IMR-90 (cell line): ENCODE measurements around the gene TMEM218. TPM values are rescaled to one million over a fixed set of nuclear protein-coding genes. Genes with fewer than 3 reads are reported as not detected.
A peak's percentile ranks its signal among the peaks of the same experiment; 100 is the strongest.

Source experiments
- ATAC-seq: fragments of 200-7000 bp; cut with Tn5 transposase; 2 replicates; pipeline ENCODE4 v1.9.1; 2020; ENCODE audit warnings: low read depth, mild to moderate bottlenecking, moderate library complexity
- BruUV-seq: library from RNA; stranded (reverse); fragments of 400-500 nt; replicated peaks from 2 replicates; lab custom pipeline; 2021; lab: Mats Ljungman, UMichigan
- CTCF ChIA-PET: fragments of 300-600 bp; formaldehyde crosslinking; extraction: SDS; loops from one replicate; lab custom pipeline; 2021; ENCODE audit warnings: antibody characterized with exemption; lab: Yijun Ruan, JAX
- POLR2A ChIA-PET: fragments of 300-600 bp; sonication (Branson Sonifier 250); formaldehyde crosslinking; loops from one replicate; lab custom pipeline; 2022; ENCODE audit warnings: antibody characterized with exemption; ENCODE audit not compliant: unreplicated experiment; lab: Charles Lee
- DNase-seq: peaks from one replicate; pipeline ENCODE4 v3.0.0; 2013
- H2AFZ ChIP-seq: replicated peaks from 2 replicates; pipeline ENCODE3; 2013; ENCODE audit warnings: low read length, mild to moderate bottlenecking; ENCODE audit not compliant: poor library complexity
- H2AK5ac ChIP-seq: 2 replicates; pipeline ENCODE4 v1.6.1; 2013; ENCODE audit warnings: low read depth, low read length, inconsistent platforms
- H2AK9ac ChIP-seq: replicated peaks from 2 replicates; pipeline ENCODE3; 2013; ENCODE audit warnings: mild to moderate bottlenecking, low read depth, low read length, moderate library complexity; ENCODE audit not compliant: poor library complexity
- H2BK120ac ChIP-seq: 2 replicates; pipeline ENCODE4 v1.6.1; 2013; ENCODE audit warnings: low read depth, low read length, inconsistent platforms
- H2BK15ac ChIP-seq: 3 replicates; pipeline ENCODE4 v1.6.1; 2013; ENCODE audit warnings: low read depth, low read length, inconsistent platforms
- H2BK20ac ChIP-seq: 2 replicates; pipeline ENCODE4 v1.6.1; 2013; ENCODE audit warnings: low read depth, mild to moderate bottlenecking, inconsistent platforms, low read length, moderate library complexity
- H2BK5ac ChIP-seq: 2 replicates; pipeline ENCODE4 v1.6.1; 2013; ENCODE audit warnings: mild to moderate bottlenecking, low read depth, low read length, inconsistent platforms; ENCODE audit not compliant: poor library complexity, severe bottlenecking
- H3K14ac ChIP-seq: replicated peaks from 2 replicates; pipeline ENCODE4 v1.6.1; 2013; ENCODE audit warnings: low read depth, low read length, inconsistent platforms
- H3K18ac ChIP-seq: 2 replicates; pipeline ENCODE4 v1.6.1; 2013; ENCODE audit warnings: low read depth, low read length, control low read depth
- H3K23ac ChIP-seq: 2 replicates; pipeline ENCODE4 v1.6.1; 2013; ENCODE audit warnings: low read depth, low read length, inconsistent platforms
- H3K27ac ChIP-seq: 2 replicates; pipeline ENCODE4 v1.5.1; 2013; ENCODE audit warnings: mild to moderate bottlenecking, control low read depth, low read length; ENCODE audit not compliant: insufficient read depth
- H3K27me3 ChIP-seq: 2 replicates; pipeline ENCODE4 v1.6.1; 2013; ENCODE audit warnings: low read length; ENCODE audit not compliant: control insufficient read depth, insufficient read depth
- H3K36me3 ChIP-seq: 2 replicates; pipeline ENCODE4 v1.6.1; 2013; ENCODE audit warnings: low read length, mixed read lengths; ENCODE audit not compliant: control insufficient read depth, insufficient read depth
- H3K4ac ChIP-seq: 2 replicates; pipeline ENCODE4 v1.6.1; 2013; ENCODE audit warnings: low read depth, low read length, inconsistent platforms
- H3K4me1 ChIP-seq: 2 replicates; pipeline ENCODE4 v1.6.1; 2013; ENCODE audit warnings: low read length, mixed read lengths; ENCODE audit not compliant: control insufficient read depth, insufficient read depth
- H3K4me2 ChIP-seq: 2 replicates; pipeline ENCODE4 v1.6.1; 2013; ENCODE audit warnings: low read depth, mild to moderate bottlenecking, control low read depth, low read length, moderate library complexity
- H3K4me3 ChIP-seq: 2 replicates; pipeline ENCODE4 v1.5.1; 2013; ENCODE audit warnings: low read depth, mild to moderate bottlenecking, control low read depth, low read length, moderate library complexity; ENCODE audit not compliant: insufficient read depth
- H3K56ac ChIP-seq: 2 replicates; pipeline ENCODE4 v1.6.1; 2013; ENCODE audit warnings: low read length, inconsistent platforms; ENCODE audit not compliant: insufficient read depth; ENCODE audit errors: extremely low read depth
- H3K79me1 ChIP-seq, 2 experiments: 2 replicates each; pipeline ENCODE4 v1.6.1; 2013; ENCODE audit warnings: low read length in 2 of 2, inconsistent platforms in 1 of 2, low read depth in 1 of 2
- H3K9ac ChIP-seq: 2 replicates; pipeline ENCODE4 v1.6.1; 2013; ENCODE audit warnings: low read depth, low read length, control low read depth
- H3K9me1 ChIP-seq: 2 replicates; pipeline ENCODE4 v1.6.1; 2013; ENCODE audit warnings: low read length, inconsistent platforms; ENCODE audit not compliant: insufficient read depth
- H3K9me3 ChIP-seq: 2 replicates; pipeline ENCODE4 v1.6.1; 2013; ENCODE audit warnings: low read length; ENCODE audit not compliant: control insufficient read depth, insufficient read depth
- H4K20me1 ChIP-seq: 2 replicates; pipeline ENCODE4 v1.6.1; 2013; ENCODE audit warnings: low read length, inconsistent platforms; ENCODE audit not compliant: insufficient read depth
- H4K5ac ChIP-seq: 2 replicates; pipeline ENCODE4 v1.6.1; 2013; ENCODE audit warnings: mild to moderate bottlenecking, low read depth, low read length, control low read depth
- H4K8ac ChIP-seq, 2 experiments: 2 replicates each; pipeline ENCODE4 v1.6.1; 2013; ENCODE audit warnings: low read depth in 2 of 2, low read length in 2 of 2, control low read depth in 1 of 2, inconsistent platforms in 1 of 2
- H4K91ac ChIP-seq: 2 replicates; pipeline ENCODE4 v1.6.1; 2013; ENCODE audit warnings: low read depth, low read length, inconsistent platforms; ENCODE audit not compliant: insufficient read depth
- BHLHE40 ChIP-seq: fragments of 150-350 bp; IDR thresholded peaks from 2 replicates; pipeline ENCODE4 v1.6.1; 2016; ENCODE audit warnings: mild to moderate bottlenecking, low read depth, low read length
- CEBPB ChIP-seq: IDR thresholded peaks from 2 replicates; pipeline ENCODE4 v1.6.1; 2012; ENCODE audit warnings: low read depth, low read length, improper control_type of control experiment
- CHD1 ChIP-seq: IDR thresholded peaks from 2 replicates; pipeline ENCODE4 v1.6.1; 2012; ENCODE audit warnings: low read depth, low read length, improper control_type of control experiment
- FOS ChIP-seq: fragments of 150-350 bp; IDR thresholded peaks from 2 replicates; pipeline ENCODE4 v1.6.1; 2016; ENCODE audit warnings: low read depth, low read length
- MAFK ChIP-seq: IDR thresholded peaks from 2 replicates; pipeline ENCODE4 v1.6.1; 2012; ENCODE audit warnings: low read depth, low read length, improper control_type of control experiment
- MAZ ChIP-seq: IDR thresholded peaks from 2 replicates; pipeline ENCODE4 v1.6.1; 2012; ENCODE audit warnings: low read depth, mild to moderate bottlenecking, low read length, improper control_type of control experiment, moderate library complexity, borderline replicate concordance
- MXI1 ChIP-seq: IDR thresholded peaks from 2 replicates; pipeline ENCODE4 v1.6.1; 2012; ENCODE audit warnings: low read depth, mild to moderate bottlenecking, low read length, moderate library complexity, borderline replicate concordance
- NFE2L2 ChIP-seq: fragments of 150-350 bp; IDR thresholded peaks from 2 replicates; pipeline ENCODE4 v1.6.1; 2016; ENCODE audit warnings: low read depth, mild to moderate bottlenecking, low read length
- POLR2A ChIP-seq: IDR thresholded peaks from 2 replicates; pipeline ENCODE4 v1.6.1; 2012; ENCODE audit warnings: mild to moderate bottlenecking, low read depth, low read length
- RAD21 ChIP-seq: IDR thresholded peaks from 2 replicates; pipeline ENCODE4 v1.6.1; 2012; ENCODE audit warnings: low read length, improper control_type of control experiment
- RCOR1 ChIP-seq: IDR thresholded peaks from 2 replicates; pipeline ENCODE4 v1.6.1; 2012; ENCODE audit warnings: mild to moderate bottlenecking, low read length, improper control_type of control experiment; ENCODE audit not compliant: insufficient replicate concordance
- RFX5 ChIP-seq: IDR thresholded peaks from 2 replicates; pipeline ENCODE4 v1.8.0; 2012; ENCODE audit warnings: low read depth, mild to moderate bottlenecking, low read length, moderate library complexity
- SMC3 ChIP-seq: fragments of 150-350 bp; IDR thresholded peaks from 2 replicates; pipeline ENCODE4 v1.6.1; 2016; ENCODE audit warnings: low read depth, mild to moderate bottlenecking, antibody characterized with exemption, low read length, moderate library complexity
- whole genome bisulfite sequencing, 2 experiments: methylation state at CpG; one replicate each; pipeline versions ENCODE4 v1.1.5 to v1.1.7; 2013; ENCODE audit warnings: missing lambda C conversion rate in 2 of 2; ENCODE audit not compliant: insufficient read length in 1 of 2; ENCODE audit errors: extremely low coverage in 2 of 2; 5-methylcytosine and 5-hydroxymethylcytosine counted together
- dilution Hi-C: fragments of 300-500 bp; cut with HindIII; formaldehyde crosslinking; loops from one replicate; pipeline ENCODE4 v1.14.3; 2018; ENCODE audit warnings: low sequenced_read_pairs; ENCODE audit not compliant: unreplicated experiment
- in situ Hi-C: fragments of 300-500 bp; cut with MboI; formaldehyde crosslinking; loops from 3 replicates; pipeline ENCODE4 v1.14.3; 2019; ENCODE audit warnings: low sequenced_read_pairs, inconsistent platforms, mixed read lengths
- intact Hi-C: fragments of 100-400 bp; cut with micrococcal nuclease; formaldehyde crosslinking; loops from 2 replicates; pipeline ENCODE4 v1.10.0; 2022
- polyA plus RNA-seq, 3 experiments: library from polyadenylated mRNA; depleted of rRNA; stranded (reverse); fragments of >200 nt; gene quantifications; 2 replicates each; pipeline ENCODE4 v1.2.3, GENCODE V29; 2012; ENCODE audit warnings: low replicate concordance in 1 of 3
- total RNA-seq: library from RNA; depleted of rRNA; stranded (reverse); fragments of >200 nt; gene quantifications from 2 replicates; pipeline ENCODE4 v1.2.3, GENCODE V29; 2012
- TF ChIP-seq, protein P1 (sequence below): fragments of 150-350 bp; IDR thresholded peaks from 2 replicates; pipeline ENCODE4 v1.6.1; 2017; ENCODE audit warnings: mild to moderate bottlenecking, antibody characterized with exemption, low read length, low read depth
- TF ChIP-seq, protein P2 (sequence below): fragments of 150-350 bp; IDR thresholded peaks from 2 replicates; pipeline ENCODE4 v1.6.1; 2016; ENCODE audit warnings: low read depth, mild to moderate bottlenecking, low read length, moderate library complexity, borderline replicate concordance
- TF ChIP-seq, protein P3 (sequence below): conservative IDR thresholded peaks from 2 replicates; pipeline ENCODE4 v1.5.1; 2012; ENCODE audit warnings: mild to moderate bottlenecking, low read depth, low read length, improper control_type of control experiment

Gene TMEM218
- total and polyA plus RNA-seq, 2 of the 4 experiments (the other 2 are of a cell fraction): 19.4 to 23.0 TPM

DNA sequence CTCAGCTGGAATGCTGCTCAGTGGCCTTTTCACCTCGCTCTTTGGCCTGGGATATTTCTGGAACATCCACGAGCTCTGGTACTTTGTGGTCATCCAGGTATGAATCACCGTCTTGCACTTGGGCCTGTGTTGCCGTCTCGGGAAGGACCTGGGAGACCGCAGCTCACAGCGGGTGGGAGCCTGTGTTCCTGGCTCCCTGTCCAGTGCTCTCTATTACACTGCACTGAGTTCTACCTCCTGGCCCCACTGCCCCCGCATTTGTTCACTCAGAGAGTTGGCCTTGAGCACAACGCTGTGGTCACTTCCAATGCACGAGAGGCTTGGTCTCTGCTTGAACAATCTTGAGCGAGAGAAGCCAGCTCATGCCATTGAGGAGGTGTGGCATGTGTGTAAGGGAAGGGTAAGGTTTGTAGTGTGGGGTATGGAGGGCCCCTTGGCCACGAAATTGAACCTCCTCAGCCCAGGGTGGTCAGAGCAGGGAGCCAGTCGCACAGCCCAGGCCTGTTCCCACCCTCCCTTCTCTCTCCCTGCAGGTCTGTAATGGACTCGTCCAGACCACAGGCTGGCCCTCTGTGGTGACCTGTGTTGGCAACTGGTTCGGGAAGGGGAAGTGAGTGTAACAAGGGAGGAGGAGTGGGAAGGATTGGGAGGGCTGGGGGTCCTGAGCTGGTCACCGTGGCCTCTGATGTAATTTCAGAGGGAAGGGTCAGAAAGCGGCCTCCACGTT is 32.1 kb downstream of the TMEM218 start:
- H3K9me3 ChIP-seq: no peaks in the 10 kb centered on the region
- no peak overlapping the region for H4K5ac ChIP-seq
- 73% methylated on average over 6 of the region's 18 CpGs; no CpG with 5 or more reads in 1 of the 2 experiments for WGBS, 2 experiments
- H4K91ac ChIP-seq: no peak overlapping the region
- no peak overlapping the region for H3K18ac ChIP-seq
- intact Hi-C loops: no loop called here
- dilution Hi-C loops: no loop called here
- no peak overlapping the region for H2BK120ac ChIP-seq
- H3K79me1 ChIP-seq: no peaks in the 10 kb centered on the region
- H2AK5ac ChIP-seq: no peak overlapping the region
- no peak overlapping the region for H3K9ac ChIP-seq
- no peak overlapping the region for H2BK20ac ChIP-seq
- H2BK5ac ChIP-seq: no peak overlapping the region
- no peak overlapping the region for H3K23ac ChIP-seq
- peak overlapping the region; percentile 8 for H2AFZ ChIP-seq
- no peaks in the 10 kb centered on the region for H3K27me3 ChIP-seq
- no TSS peak for BruUV-seq
- H4K20me1 ChIP-seq: no peaks in the 10 kb centered on the region
- DNase-seq (no peak), ATAC-seq (no peak)
- H3K4me2 ChIP-seq: no peak overlapping the region
- ChIA-PET CTCF (no interaction called here), POLR2A (no interaction called here)
- H3K4ac ChIP-seq: no peak overlapping the region
- H3K56ac ChIP-seq: no peak overlapping the region
- H2AK9ac ChIP-seq: no peak overlapping the region
- no peak overlapping the region for H3K4me3 ChIP-seq
- TF ChIP-seq, protein P1, sequence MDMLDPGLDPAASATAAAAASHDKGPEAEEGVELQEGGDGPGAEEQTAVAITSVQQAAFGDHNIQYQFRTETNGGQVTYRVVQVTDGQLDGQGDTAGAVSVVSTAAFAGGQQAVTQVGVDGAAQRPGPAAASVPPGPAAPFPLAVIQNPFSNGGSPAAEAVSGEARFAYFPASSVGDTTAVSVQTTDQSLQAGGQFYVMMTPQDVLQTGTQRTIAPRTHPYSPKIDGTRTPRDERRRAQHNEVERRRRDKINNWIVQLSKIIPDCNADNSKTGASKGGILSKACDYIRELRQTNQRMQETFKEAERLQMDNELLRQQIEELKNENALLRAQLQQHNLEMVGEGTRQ: no peak
- TF ChIP-seq MXI1: no peak
- TF ChIP-seq RAD21: no peak
- no peak for TF ChIP-seq MAFK
- TF ChIP-seq SMC3: no peak
- TF ChIP-seq POLR2A: no peak
- TF ChIP-seq, protein P2, sequence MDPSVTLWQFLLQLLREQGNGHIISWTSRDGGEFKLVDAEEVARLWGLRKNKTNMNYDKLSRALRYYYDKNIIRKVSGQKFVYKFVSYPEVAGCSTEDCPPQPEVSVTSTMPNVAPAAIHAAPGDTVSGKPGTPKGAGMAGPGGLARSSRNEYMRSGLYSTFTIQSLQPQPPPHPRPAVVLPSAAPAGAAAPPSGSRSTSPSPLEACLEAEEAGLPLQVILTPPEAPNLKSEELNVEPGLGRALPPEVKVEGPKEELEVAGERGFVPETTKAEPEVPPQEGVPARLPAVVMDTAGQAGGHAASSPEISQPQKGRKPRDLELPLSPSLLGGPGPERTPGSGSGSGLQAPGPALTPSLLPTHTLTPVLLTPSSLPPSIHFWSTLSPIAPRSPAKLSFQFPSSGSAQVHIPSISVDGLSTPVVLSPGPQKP: no peak
- TF ChIP-seq NFE2L2: no peak
- no peak for TF ChIP-seq RFX5
- no peak for TF ChIP-seq CEBPB
- no peak for TF ChIP-seq FOS
- no peak for TF ChIP-seq BHLHE40
- TF ChIP-seq, protein P3, sequence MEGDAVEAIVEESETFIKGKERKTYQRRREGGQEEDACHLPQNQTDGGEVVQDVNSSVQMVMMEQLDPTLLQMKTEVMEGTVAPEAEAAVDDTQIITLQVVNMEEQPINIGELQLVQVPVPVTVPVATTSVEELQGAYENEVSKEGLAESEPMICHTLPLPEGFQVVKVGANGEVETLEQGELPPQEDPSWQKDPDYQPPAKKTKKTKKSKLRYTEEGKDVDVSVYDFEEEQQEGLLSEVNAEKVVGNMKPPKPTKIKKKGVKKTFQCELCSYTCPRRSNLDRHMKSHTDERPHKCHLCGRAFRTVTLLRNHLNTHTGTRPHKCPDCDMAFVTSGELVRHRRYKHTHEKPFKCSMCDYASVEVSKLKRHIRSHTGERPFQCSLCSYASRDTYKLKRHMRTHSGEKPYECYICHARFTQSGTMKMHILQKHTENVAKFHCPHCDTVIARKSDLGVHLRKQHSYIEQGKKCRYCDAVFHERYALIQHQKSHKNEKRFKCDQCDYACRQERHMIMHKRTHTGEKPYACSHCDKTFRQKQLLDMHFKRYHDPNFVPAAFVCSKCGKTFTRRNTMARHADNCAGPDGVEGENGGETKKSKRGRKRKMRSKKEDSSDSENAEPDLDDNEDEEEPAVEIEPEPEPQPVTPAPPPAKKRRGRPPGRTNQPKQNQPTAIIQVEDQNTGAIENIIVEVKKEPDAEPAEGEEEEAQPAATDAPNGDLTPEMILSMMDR: no peak
- TF ChIP-seq CHD1: no peak
- TF ChIP-seq RCOR1: no peak
- no peak for TF ChIP-seq MAZ
- no peak overlapping the region; the same call in 1 of the 2 replicates for H3K14ac ChIP-seq
- no peaks in the 10 kb centered on the region for H3K36me3 ChIP-seq
- in situ Hi-C loops: no loop called here
- no peak overlapping the region for H4K8ac ChIP-seq
- peaks cover 19% of the 10 kb centered on the region for H3K9me1 ChIP-seq
- no peak overlapping the region for H3K27ac ChIP-seq
- no peak overlapping the region for H2BK15ac ChIP-seq
- peaks cover 11% of the 10 kb centered on the region for H3K4me1 ChIP-seq
